HepG2 (cell line): ENCODE results near the gene CKMT2. TPM values are rescaled to one million over a fixed set of nuclear protein-coding genes. Genes with fewer than 3 reads are reported as not detected.

Source experiments
- ARID4A ChIP-seq: sonication (generic); formaldehyde crosslinking; IDR thresholded peaks from 2 replicates; pipeline ENCODE4 v1.5.0; 2020; ENCODE audit warnings: mild to moderate bottlenecking, missing genetic modification reagents, borderline replicate concordance
- BCL6 ChIP-seq: IDR thresholded peaks from 2 replicates; pipeline ENCODE4 v1.6.1; 2016; ENCODE audit warnings: missing genetic modification reagents, missing compliant biosample characterization
- CEBPB ChIP-seq: IDR thresholded peaks from 2 replicates; pipeline ENCODE4 v1.6.1; 2011; ENCODE audit warnings: low read depth, low read length, improper control_type of control experiment, borderline replicate concordance
- CHCHD3 ChIP-seq: sonication (generic); formaldehyde crosslinking; IDR thresholded peaks from 2 replicates; pipeline ENCODE4 v1.8.0; 2022; ENCODE audit warnings: mild to moderate bottlenecking, missing genetic modification reagents, moderate library complexity
- DBP ChIP-seq: sonication (generic); formaldehyde crosslinking; IDR thresholded peaks from 2 replicates; pipeline ENCODE4 v1.4.0; 2020; ENCODE audit warnings: missing genetic modification reagents; ENCODE audit errors: not compliant biosample characterization
- FOXK1 ChIP-seq: sonication (generic); formaldehyde crosslinking; IDR thresholded peaks from 2 replicates; pipeline ENCODE4 v1.4.0; 2020; ENCODE audit warnings: low read depth, missing genetic modification reagents, borderline replicate concordance
- FOXO4 ChIP-seq: sonication (generic); formaldehyde crosslinking; conservative IDR thresholded peaks from 2 replicates; pipeline ENCODE4 v1.8.1; 2023; ENCODE audit warnings: missing genetic modification reagents
- KLF6 ChIP-seq: IDR thresholded peaks from 2 replicates; pipeline ENCODE4 v1.8.0; 2016; ENCODE audit warnings: missing biosample characterization, missing genetic modification reagents
- PATZ1 ChIP-seq: sonication (generic); formaldehyde crosslinking; IDR thresholded peaks from 2 replicates; pipeline ENCODE4 v1.4.0; 2020; ENCODE audit warnings: missing genetic modification reagents
- RAD21 ChIP-seq: fragments of 450-650 bp; formaldehyde crosslinking; IDR thresholded peaks from 2 replicates; pipeline ENCODE4 v1.5.0; 2020; ENCODE audit warnings: mild to moderate bottlenecking
- SAFB2 ChIP-seq: sonication (generic); formaldehyde crosslinking; IDR thresholded peaks from 2 replicates; pipeline ENCODE4 v1.5.1; 2020; ENCODE audit warnings: missing genetic modification reagents, low read depth, mild to moderate bottlenecking, borderline replicate concordance
- SP140L ChIP-seq: sonication (generic); formaldehyde crosslinking; IDR thresholded peaks from 2 replicates; pipeline ENCODE4 v1.4.0; 2020; ENCODE audit warnings: missing genetic modification reagents, borderline replicate concordance
- TAF1 ChIP-seq: sonication (generic); formaldehyde crosslinking; IDR thresholded peaks from 2 replicates; pipeline ENCODE4 v1.4.0; 2020; ENCODE audit warnings: missing genetic modification reagents
- ZFX ChIP-seq: sonication (generic); formaldehyde crosslinking; IDR thresholded peaks from 2 replicates; pipeline ENCODE4 v1.4.0; 2020; ENCODE audit warnings: mild to moderate bottlenecking, low read depth, missing genetic modification reagents, moderate library complexity
- ZNF207 ChIP-seq: fragments of 450-650 bp; IDR thresholded peaks from 2 replicates; pipeline ENCODE4 v1.6.1; 2016; ENCODE audit warnings: antibody characterized with exemption, borderline replicate concordance
- ZNF503 ChIP-seq: sonication (generic); formaldehyde crosslinking; IDR thresholded peaks from 2 replicates; pipeline ENCODE4 v1.4.0; 2020; ENCODE audit warnings: missing genetic modification reagents
- ZNF580 ChIP-seq: IDR thresholded peaks from 2 replicates; pipeline ENCODE4 v1.6.1; 2016; ENCODE audit warnings: low read depth, borderline replicate concordance
- ZNF782 ChIP-seq: sonication (generic); formaldehyde crosslinking; IDR thresholded peaks from 2 replicates; pipeline ENCODE4 v1.4.0; 2020; ENCODE audit warnings: missing genetic modification reagents, mild to moderate bottlenecking, borderline replicate concordance
- ZSCAN25 ChIP-seq: sonication (generic); formaldehyde crosslinking; IDR thresholded peaks from 2 replicates; pipeline ENCODE4 v1.8.0; 2022; ENCODE audit warnings: mild to moderate bottlenecking, missing genetic modification reagents
- polyA plus RNA-seq, 8 experiments: library from polyadenylated mRNA; depleted of rRNA in 3 of 8; stranded (reverse) in 7 of 8; unstranded in 1 of 8; fragments of >200 nt; fragmentation: Illumina TruSeq in 4 of 8; extraction: Trizol in 4 of 8; gene quantifications; 2 replicates each; pipeline versions ENCODE4 v1.2.1 to v1.2.3, GENCODE V29; 2011 to 2016; ENCODE audit warnings: low read depth in 4 of 8, missing spikeins in 1 of 8, mixed read lengths in 1 of 8; ENCODE audit not compliant: insufficient read depth in 1 of 8
- total RNA-seq, 5 experiments: library from RNA; depleted of rRNA; stranded (reverse); fragments of >200 nt; fragmentation: Illumina TruSeq; extraction: Trizol; gene quantifications; 2 replicates each; pipeline ENCODE4 v1.2.3, GENCODE V29; 2016; ENCODE audit warnings: low read depth in 1 of 5

The CKMT2 gene
- total and polyA plus RNA-seq, 2 of the 13 experiments (the other 11 are each of a cell fraction or from before 2014, with no cell fraction given), result 1.2 to 8.8 TPM

GRCh38 chr5:81233080-81233634 is at the start of gene CKMT2 (continued):
- TF ChIP-seq ZNF503 (no peak), BCL6 (CRISPR knock-in tag) (no peak), CEBPB (no peak), SAFB2 (CRISPR knock-in tag) (peak; percentile 1; the same call in 1 of the 2 replicates), KLF6 (CRISPR knock-in tag) (no peak), ZNF580 (CRISPR knock-in tag) (no peak), DBP (CRISPR knock-in tag) (no peak), ZFX (peak; percentile 66), RAD21 (no peak), ARID4A (CRISPR knock-in tag) (peak; percentile 31; the same call in 1 of the 2 replicates), FOXK1 (CRISPR knock-in tag) (no peak), ZSCAN25 (CRISPR knock-in tag) (0 out of 2 replicates have a peak, but pooled peaks have one; percentile 28), SP140L (CRISPR knock-in tag) (no peak), ZNF782 (CRISPR knock-in tag) (no peak), TAF1 (CRISPR knock-in tag) (peak; percentile 42; the same call in 1 of the 2 replicates), PATZ1 (CRISPR knock-in tag) (peak; percentile 30; the same call in 1 of the 2 replicates), ZNF207 (no peak), CHCHD3 (no peak), FOXO4 (0 out of 2 replicates have a peak, but pooled peaks have one; percentile 12)
